NCI-H748 (cell line): ENCODE results near the gene SPDYE4.

Source experiments
- DNase-seq: peaks from one replicate; lab custom pipeline; 2025; ENCODE audit not compliant: unreplicated experiment; lab: John Stamatoyannopoulos, UW

The SPDYE4 gene

DNA sequence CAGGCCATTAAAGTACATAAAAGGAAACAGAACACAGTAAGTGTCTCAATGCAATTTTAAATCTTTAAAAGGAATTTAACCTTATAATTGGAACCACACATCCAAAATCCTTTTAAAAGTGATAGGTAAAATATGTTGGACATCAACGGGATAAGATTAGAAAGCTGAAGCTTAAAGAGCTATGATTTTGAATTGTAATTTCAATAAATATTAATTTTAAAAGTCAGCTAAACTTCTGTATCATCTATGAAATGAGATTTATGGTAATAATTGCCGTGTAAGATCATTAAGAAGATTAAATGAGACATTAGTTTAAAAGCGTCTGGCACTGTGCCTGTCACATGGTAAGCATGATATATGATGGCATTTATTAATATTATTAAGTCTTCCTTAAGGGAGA, 45.0 kb downstream of the SPDYE4 start:
- no peak for DNase-seq

DNA sequence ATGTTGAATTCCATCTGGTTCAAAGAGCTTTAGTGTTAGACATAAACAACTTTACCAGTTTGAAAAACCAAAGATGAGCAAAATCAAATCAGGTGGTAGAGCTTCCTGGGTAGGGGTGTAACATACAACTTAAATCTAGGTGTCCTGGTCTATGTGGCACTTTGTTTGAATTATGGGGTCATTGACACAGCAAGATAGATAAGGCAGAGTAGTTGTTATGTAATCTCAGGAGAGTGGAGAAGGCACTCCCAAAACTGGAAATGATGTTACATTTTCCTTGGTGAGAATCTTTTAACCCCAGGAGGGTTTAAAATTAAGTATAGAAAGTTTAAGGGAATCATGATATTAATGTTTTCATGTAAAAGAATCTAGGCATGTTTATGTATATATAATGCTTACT, 45.6 kb downstream of the SPDYE4 start:
- no peak for DNase-seq

DNA sequence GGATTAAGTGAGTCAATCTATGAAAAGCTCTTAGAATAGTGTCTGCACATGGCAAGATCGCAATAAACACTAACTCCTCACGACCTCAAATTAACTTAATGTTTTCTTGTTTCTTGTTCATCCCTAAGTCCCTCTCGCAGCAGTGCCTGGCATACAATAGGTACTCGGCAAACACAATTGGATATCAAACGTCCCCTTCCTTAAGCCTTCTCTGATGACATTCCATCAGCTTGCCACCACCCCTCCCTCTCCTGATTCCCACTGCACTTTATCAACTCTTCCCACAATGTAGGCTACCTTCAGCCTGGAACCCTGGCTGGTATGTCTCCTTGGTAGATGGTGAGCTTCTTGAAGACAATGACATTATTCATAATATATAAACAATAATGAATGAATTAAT, 47.1 kb downstream of the SPDYE4 start:
- DNase-seq: no peak

DNA sequence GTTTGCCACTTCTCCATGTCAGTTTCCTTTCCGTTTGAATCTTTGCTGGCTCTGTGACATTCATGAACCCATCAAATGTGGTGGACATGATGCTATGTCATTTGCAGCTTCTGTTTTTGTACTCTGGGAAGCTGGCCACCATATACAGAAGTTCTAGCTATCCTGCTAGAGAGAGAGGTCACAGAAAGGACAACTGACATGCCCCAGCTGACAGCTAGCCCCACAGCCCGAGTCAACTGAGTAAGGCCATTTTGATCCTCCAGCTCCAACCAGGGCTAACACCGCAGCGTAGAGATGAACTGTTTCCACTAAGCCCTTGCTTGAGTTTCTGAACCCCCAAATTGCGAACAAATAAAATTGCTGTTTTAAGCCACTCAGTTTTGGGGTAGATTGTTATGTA, 47.5 kb downstream of the SPDYE4 start:
- DNase-seq: no peak

DNA sequence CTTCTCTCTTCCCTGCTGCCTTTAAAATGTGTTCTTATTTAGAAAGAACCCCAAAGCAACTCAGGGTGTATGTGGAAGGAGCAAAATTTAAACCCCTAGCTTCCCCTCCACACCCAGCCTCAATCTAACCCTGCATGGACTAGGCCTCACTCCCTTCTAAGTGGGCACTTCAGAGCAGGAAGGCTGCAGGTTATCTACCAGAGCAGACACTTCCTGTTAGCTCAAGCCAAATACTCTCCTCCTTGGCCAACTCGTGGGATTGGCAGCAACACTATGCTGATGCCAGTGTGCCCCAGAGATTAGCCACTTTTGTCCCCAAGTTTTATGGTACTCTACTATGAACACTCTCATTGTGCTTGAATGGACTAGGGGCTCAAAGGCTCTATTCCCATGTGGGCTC, 49.3 kb downstream of the SPDYE4 start:
- DNase-seq: no peak

DNA sequence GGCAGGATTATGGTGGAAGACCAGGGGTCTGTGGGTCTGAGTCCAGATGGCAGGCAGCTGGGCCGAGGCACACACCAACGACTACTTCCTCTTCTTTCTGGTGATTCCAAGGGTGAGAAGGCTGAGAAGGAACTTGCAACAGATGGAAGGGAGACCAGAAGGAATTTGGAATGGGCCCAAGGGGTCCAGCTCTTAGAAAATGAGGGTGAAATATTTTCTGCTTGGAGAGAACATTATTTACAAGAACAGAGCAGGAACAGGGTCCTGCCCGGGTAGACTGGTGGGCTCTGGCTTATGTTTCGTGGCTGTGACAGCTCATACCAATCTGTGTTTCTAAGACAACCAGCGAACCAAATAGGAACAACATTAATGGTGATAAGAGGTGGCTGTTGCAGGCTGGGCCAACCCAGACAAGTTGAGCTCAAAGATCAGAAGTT, 50.3 kb downstream of the SPDYE4 start:
- no peak for DNase-seq

DNA sequence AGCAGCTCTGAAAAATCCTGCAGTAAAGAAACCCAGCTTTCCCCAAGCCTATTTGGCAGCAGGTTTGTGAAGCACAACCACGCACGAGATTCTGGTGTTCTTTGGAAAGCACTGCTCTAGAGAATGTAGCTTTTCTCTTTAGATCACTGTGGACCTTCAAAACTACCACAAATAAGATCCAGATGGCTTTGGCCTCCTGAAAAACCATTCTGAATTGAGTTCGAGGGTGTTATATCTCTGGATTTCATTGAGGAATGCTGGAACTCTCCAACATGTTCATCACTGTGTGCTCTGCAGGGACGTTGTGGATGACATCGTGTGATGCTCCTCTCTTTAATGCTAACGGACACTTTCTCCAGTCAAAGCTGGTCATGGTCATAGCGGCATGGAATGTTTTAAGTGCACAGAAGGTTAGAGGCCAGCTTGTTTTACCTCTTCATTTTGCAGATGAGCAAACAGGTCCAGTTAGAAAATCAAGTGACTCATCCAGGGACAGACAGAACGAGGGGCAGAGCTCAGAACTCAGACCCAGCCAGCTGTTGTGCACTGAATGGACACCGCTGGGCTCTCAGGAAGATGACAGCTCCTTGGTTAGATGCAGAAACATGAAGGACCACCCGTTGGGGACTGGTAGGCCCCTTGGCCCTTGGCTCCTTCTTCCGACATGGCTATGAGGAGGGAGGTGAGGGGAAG, 50.9 kb downstream of the SPDYE4 start:
- DNase-seq: no peak

DNA sequence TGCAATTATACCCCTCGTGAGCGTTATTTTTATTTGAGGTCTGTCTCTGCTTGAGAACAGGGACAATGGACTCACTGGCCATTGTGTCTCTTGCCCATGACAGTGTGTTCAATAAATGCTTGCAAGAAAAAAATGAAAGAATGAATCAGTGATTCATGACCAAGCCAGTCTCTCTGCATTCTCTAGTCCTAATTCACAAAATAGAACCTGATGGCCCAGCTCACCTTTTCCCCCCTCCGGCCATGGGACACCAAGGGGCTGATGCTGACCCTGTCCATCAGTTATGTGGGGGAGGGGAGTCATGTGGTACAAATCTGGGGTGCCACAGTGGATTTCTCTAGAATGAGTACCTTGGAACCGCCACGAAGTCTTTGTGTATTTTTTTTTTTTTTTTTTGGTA, 51.9 kb downstream of the SPDYE4 start:
- DNase-seq: no peak

DNA sequence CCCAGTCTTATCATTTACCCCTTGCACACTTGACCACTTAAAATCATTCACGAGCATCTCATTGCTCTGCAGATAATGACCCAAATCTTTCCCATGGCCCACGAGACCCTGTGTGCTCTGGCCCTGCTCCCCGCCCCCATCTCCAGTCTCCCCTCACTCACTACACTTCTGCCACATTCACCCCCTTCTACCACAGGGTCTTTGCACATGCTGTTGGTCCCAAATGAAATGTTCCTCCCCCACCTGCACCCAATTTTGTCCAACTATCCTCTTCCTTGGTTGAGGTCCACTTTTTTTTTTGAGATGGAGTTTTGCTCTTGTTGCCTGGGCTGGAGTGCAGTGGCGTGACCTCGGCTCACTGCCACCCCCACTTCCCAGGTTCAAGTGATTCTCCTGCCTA, 52.9 kb downstream of the SPDYE4 start:
- no peak for DNase-seq

DNA sequence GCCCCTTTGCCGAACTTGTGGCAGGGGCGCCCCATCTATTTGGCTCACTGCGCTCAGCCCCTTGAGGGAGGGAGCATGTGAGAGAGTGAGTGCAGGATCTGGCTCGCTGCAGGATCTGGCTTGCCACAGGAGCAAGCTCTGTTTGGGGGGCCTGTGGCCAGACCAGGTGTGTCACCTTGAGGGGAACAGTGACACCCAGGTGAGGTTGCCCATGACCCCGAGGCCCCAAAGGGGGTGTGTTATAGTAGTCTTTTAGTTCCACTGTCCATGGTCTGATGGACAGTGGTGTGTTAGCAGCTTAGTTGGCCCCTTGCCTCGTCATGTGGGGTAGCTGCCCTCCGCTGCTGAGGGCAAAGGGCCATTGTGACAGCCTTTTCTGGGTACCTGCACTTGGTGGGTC, 55.3 kb downstream of the SPDYE4 start:
- DNase-seq: no peak

DNA sequence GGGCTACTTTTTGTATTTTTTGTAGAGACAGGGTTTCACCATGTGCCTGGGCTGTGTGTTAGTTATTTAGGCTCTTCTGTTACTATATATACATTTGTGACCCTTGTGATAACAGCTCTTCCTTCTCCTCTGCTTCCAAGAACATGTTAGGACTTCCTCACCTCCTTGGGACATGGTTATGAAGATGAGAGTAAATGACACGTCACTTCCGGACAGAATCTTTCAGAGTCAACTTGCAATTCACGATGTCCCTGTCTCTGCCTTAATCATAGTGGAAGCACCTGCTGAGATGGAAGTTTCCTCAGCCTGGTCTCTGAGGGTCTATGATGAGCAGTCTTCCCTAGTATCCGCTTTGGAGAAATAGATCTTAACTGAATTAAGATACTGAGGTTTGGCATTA, 56.6 kb downstream of the SPDYE4 start:
- no peak for DNase-seq

DNA sequence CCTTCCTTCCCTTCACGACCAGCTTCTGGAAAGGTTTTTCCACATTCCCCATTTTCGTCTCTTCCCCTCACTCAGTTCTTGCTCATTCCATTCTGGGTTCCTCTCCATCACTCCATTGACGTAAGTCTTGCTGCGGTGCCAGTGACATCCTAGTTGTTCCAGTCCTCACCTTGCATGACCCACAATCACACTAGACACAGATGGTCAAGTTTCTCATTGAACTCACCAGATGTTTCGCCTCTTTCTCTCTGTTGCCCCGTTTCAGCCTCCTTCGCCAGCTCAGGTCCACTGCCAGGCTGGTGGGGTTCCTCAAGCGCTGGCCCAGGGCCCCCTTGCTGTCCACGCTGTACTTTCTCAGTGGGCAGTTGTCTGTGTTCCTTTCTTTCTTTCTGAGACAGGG, 57.1 kb downstream of the SPDYE4 start:
- DNase-seq: no peak
